Measurements from ENCODE around the gene TJP2.

Gene TJP2

GRCh38 chr9:69191231-69191630, 17.2 kb downstream of the TJP2 start:
- DNase-seq (ENCODE audit: low read depth) = no peak

DNA sequence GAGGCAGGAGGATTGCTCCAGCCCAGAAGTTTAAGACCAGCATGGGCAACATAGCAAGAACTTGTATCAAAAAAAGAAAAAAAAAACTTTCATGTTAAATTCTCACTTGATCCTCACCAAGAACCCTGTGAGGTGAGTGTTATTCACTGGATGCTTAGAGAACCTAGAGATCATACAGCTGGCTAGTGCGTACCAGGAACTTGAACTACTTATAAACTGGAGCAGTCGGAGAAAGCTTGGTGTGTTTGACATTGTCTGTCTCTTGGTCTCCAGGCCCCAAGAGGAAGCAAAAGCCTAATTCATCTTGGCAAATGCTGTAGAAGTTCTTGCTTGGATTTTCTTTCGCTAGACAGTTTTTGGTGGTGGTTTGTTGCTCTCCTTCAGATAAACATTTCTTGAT, 18.1 kb downstream of the TJP2 start:
- no peak for DNase-seq (ENCODE audit: low read depth)

DNA sequence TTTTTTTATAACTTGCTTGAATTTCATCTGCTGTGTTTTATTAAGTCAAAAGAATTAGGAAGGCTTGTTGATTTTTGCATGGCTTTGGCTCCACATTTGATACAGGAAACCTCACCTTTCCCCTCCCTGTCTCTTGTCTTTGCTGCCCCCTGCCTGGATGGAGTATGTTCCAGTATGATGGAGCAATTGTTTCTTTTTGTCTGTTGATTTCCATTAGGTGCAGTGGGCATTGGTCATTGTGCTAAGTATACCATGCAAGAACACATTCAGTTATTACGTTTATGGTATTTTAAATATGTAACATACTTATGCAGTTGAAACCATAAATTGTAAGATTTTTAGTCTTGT, 19.6 kb downstream of the TJP2 start:
- DNase-seq (ENCODE audit: low read depth) = no peak

- DNase-seq (ENCODE audit: low read depth) = no peak
Measured at GRCh38 chr9:69194702-69195418, 20.8 kb downstream of the TJP2 start.

- no peak for DNase-seq (ENCODE audit: low read depth)
Measured at GRCh38 chr9:69195668-69196067, 21.6 kb downstream of the TJP2 start.

- DNase-seq (ENCODE audit: low read depth) = no peak
Measured at GRCh38 chr9:69197687-69198086, 23.6 kb downstream of the TJP2 start.

GRCh38 chr9:69198521-69199220, 24.6 kb downstream of the TJP2 start:
- DNase-seq (ENCODE audit: low read depth) = no peak

DNA sequence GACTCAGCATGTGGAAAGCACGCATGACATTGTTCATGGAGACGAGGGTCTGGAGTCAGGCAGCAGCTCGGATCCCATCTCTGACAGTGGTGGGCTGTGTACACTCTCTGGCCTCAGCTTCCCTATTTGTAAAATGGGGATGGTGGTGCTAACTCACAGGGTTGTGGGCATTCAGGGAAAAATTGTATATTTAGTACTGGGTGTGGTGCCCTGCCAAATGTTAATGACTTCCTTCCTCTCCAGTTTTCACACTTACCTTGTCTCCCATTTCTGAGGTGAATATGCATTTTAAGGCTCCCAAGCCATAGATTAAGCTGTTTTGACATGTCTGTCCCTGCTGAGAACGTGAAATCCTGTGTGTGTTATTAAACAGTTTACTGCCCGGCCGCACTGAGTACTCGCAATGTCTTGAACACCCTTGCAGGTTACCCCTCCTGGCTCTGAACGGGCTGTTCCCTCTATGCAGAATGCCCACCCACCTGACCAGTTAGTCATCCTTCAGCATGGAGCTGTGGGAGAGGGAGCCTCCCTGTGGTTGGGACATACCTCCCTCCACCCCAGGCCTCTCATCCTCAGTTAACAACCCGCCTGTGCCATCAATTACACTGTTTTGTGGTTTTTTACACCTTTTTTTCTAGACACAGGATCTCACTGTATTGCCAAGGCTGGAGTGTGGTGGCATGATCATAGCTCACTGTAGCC, 25.8 kb downstream of the TJP2 start:
- DNase-seq (ENCODE audit: low read depth) = no peak

GRCh38 chr9:69202556-69202955, 28.5 kb downstream of the TJP2 start:
- DNase-seq (ENCODE audit: low read depth) = no peak

GRCh38 chr9:69204326-69204725, 30.2 kb downstream of the TJP2 start:
- DNase-seq (ENCODE audit: low read depth) = no peak

- no peak for DNase-seq (ENCODE audit: low read depth)
Measured at GRCh38 chr9:69204849-69205248, 30.8 kb downstream of the TJP2 start.

DNA sequence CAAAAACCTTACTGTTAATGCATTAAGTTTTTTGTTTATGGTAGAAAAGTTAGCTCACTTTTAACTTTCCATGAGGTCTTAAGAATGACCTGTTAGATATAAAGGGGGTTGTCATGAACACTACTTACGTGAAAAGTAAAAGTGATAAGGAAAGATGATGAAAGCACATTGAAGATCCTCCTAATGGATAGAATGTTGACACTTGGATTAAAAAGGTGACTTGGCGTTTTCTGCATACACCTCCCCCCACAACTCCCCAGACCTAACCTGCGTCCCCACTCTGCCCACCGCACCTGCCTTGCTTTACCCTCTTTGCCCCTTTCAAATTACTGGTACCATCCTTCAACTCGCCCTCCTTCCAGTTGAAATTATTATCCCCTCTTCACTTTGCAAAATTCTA, 32.0 kb downstream of the TJP2 start:
- no peak for DNase-seq (ENCODE audit: low read depth)

- DNase-seq (ENCODE audit: low read depth) = no peak
Measured at GRCh38 chr9:69207503-69207902, 33.4 kb downstream of the TJP2 start.

DNA sequence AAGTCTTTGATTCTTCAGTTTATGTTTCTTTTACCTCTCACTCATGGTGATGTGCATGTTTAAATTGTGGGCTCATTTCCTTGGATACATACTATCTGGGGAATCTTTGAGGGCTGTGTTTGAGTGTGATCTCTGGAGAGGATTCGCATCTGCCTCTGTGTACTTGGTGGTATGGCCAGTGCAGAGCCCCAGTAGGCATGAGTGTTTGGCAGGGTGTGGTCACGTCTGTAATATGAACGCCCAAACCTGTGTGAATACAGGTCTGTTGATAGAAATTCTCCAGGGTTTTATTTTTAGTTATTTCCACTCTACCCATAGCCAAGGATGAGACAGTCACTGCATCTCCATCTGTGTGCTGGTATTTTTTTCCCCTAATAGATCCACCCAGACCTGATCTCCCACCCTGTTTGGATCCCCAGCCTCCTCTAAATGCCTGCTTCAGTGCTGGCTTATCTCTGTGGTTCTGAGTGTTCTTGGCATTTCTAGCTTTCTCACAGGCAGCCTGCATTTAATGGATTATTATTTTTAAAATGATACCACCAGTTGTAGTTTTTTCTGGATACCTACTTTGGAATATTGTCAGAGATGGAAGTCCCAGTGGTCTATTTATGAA, 37.5 kb downstream of the TJP2 start:
- DNase-seq (ENCODE audit: low read depth) = no peak

DNA sequence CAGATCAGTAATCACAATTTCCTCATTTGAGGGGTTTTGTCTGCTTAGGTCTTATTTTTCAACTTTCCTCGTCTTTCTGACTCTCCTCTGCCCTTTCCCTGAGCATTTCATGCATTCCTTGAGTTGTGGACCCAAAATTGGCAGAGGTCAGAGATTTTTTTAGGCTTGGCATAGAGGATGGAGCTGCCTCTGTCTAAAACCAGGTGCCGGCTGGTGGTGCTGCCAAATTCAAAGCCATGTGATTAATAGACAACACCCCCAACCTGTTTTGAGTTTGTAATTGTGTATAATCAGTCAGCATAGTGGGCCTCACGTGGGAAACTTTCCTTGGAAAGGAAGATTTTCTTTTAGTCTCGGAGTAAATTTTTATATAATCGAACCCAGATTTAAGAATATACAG, 39.6 kb downstream of the TJP2 start:
- no peak for DNase-seq (ENCODE audit: low read depth)

DNA sequence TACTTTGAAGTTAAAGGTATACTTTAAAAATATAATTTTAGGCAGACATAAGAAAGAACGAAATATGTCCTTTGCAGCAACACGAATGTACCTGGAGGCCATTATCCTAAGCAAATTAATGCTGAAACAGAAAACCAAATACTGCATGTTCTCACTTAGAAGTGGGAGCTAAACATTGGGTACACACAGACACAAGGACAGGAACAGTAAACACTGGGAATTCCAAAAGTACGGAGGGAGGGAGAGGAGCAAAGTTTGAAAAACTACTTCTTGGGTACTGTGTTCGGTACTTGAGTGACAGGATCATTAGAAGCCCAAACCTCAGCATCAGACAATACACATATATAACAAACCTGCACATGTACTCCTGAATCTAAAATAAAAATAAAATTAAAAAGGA, 40.9 kb downstream of the TJP2 start:
- no peak for DNase-seq (ENCODE audit: low read depth)

DNA sequence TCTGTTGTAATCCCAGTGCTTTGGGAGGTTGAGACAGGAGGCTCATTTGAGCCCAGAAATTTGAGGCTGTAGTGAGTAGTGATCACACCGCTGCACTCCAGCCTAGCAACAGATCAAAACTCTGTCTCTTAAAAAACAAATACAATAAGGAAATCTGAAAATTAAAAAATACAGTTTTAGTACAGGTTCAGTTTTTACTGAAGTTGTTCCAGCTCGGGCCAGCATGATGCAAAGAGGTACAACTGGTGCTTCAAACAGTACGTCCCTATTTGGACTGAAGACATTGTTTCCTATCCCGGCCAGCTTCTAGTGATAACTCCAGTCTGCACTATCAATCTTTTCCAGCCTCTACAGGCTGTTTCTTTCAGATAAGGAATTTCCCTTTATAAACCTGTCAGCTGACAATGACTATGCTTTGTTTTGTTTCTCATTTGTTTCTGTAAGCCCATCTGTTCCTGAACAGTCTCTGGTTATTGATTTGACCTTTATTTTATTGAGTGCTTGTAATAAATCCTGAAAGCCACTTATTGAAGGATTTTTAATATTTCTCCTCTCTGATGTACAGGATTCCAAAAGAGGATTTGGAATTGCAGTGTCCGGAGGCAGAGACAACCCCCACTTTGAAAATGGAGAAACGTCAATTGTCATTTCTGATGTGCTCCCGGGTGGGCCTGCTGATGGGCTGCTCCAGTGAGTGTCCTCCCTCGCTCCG, 41.9 kb downstream of the TJP2 start:
- DNase-seq (ENCODE audit: low read depth) = no peak

DNA sequence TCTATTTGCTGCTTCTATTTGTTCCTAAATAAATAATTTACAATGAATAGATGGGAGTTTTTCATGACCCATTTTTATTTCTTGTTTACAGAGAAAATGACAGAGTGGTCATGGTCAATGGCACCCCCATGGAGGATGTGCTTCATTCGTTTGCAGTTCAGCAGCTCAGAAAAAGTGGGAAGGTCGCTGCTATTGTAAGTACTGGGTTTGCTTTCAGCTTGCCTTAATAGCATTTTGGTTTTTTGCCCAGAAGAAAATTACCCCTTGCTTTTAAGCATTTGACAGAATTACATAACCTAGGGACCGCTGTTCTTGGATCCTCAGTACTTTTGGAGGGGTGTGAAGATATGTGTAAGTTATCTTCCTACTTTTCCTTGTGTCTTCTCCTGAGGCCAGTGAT, 44.1 kb downstream of the TJP2 start:
- no peak for DNase-seq (ENCODE audit: low read depth)

- DNase-seq (ENCODE audit: low read depth) = no peak
Measured at GRCh38 chr9:69221036-69221435, 47.0 kb downstream of the TJP2 start.

GRCh38 chr9:69222970-69223369, 48.9 kb downstream of the TJP2 start:
- DNase-seq (ENCODE audit: low read depth) = no peak

DNA sequence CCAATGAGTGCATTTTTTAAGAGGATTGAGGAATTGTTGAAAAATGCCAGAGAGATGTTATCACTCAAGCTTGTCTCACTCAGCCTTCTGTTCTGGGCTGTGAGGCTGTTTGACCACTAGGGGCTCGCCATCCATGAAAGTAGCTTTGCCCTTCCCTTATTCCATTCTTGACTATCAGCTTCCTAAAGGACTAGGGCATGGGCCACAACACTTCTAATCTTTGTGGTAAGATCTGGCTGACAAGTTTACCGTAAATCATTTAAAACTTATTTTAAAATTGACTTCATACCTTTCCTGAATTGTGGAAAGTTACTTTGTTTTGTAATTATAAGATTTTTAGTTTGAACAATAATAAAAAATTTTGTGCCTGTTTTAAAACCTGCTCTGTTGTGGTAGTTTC, 49.5 kb downstream of the TJP2 start:
- no peak for DNase-seq (ENCODE audit: low read depth)

DNA sequence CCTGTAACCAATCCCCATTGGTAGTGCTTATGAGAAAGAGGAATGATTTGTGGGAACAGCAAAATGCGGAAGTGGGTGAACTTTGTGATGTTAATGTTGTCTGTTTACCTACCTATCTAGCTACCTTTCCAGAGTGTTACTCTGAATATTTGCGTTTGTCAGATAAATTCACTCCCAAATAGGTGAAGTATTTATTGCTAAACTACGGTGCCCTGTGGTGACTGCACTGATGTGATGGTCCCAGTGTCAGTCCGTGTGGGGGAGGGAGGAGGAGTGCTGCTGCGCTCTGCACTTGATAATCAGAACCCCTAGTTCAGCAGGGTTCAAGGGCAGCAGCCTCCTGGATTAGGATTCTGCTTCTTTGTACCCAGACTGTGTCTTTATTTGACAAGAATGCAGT, 55.3 kb downstream of the TJP2 start:
- no peak for DNase-seq (ENCODE audit: low read depth)

Measured in stimulated activated CD8-positive, alpha-beta memory T cell treated with anti-CD3 and anti-CD28 coated beads, Interleukin-4, amount 100 ng/mL, for 24 hours (primary cell).